ENCODE data around the gene BDKRB1. TPM values are rescaled to one million over a fixed set of nuclear protein-coding genes. Genes with fewer than 3 reads are reported as not detected.

BDKRB1 gene
- total RNA-seq (2022; extraction: Qiagen RNA extraction; ENCODE audit: low read depth) = 0.47 to 1.9 TPM (median 1.8 TPM) in 5 replicates

DNA sequence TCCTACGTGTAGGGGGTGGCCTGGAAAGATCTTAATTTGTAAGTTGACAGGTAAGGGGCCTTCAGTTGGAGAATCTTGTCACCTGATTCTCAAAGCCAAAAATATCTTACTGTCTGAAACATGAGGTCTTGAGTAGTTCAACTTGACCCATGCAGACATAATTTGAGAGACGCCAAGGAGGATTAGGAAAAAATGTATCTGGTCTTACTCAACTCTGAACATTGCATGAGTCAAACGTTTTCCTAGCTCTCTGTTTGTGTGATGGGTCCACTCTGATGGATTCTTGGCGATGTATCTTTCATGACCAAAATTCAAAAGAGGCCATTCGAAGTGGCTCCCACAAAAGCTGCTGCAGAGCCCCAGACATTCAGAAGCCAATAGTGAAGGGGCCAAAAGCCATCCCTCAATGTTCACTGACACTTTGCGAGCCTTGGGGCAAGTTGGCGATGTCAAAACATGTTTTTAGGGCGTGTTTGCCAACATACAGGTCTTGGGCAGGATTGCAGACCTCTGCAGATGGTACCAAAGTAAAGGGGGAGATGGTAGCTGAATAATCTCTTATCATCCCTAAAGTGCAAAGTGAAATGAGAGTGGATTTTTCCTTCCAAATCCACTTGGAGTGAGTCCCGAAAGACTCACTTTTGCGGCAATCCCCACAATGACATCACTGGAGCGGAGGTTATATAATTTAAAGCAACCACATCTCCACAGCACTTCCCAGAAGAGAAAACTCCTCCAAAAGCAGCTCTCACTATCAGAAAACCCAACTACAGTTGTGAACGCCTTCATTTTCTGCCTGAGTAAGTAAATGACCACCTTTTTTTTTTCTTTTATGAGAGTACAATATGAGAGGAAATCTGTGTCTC, at the start of gene BDKRB1:
Gene BDKRB1 (plus strand): TSS at position 710 of the 866 bp plus-strand sequence. CDS start 7,473 bp downstream, outside the sequence.

Other genes starting within 250 kb of the BDKRB1 start
- gene C14orf132, start 216.8 kb upstream of the BDKRB1 start, total RNA-seq (2022; extraction: Qiagen RNA extraction; ENCODE audit: low read depth) = 4.3 to 5.5 TPM (median 5.1 TPM) in 5 replicates
- 3.4 to 7.0 TPM (median 6.2 TPM) in 5 replicates for gene BDKRB2, start 51.4 kb upstream of the BDKRB1 start, total RNA-seq (2022; extraction: Qiagen RNA extraction; ENCODE audit: low read depth)
- 6.4 to 12.1 TPM (median 8.8 TPM) in 5 replicates for gene ATG2B, start 107.1 kb downstream of the BDKRB1 start, total RNA-seq (2022; extraction: Qiagen RNA extraction; ENCODE audit: low read depth)
- 20.4 to 23.3 TPM (median 22.8 TPM) in 5 replicates for gene GSKIP, start 107.3 kb downstream of the BDKRB1 start, total RNA-seq (2022; extraction: Qiagen RNA extraction; ENCODE audit: low read depth)
- 1.6 to 4.1 TPM (median 2.2 TPM) in 5 replicates for gene AK7, start 135.9 kb downstream of the BDKRB1 start, total RNA-seq (2022; extraction: Qiagen RNA extraction; ENCODE audit: low read depth)
- 86.0 to 94.4 TPM (median 88.9 TPM) in 5 replicates for gene PAPOLA, start 246.2 kb downstream of the BDKRB1 start, total RNA-seq (2022; extraction: Qiagen RNA extraction; ENCODE audit: low read depth)

All from A549 treated with CpdA at 1 μM for 4 hours (cell line).